Kidney (tissue), 14 donors: ENCODE data around the gene ADIPOR1. TPM values are rescaled to one million over a fixed set of nuclear protein-coding genes. Genes with fewer than 3 reads are reported as not detected.

Source experiments
- DNase-seq, 5 donors: peaks; one replicate each; pipeline ENCODE4 v3.0.0-alpha.2; 2013 to 2020
- FAIRE-seq: peaks from 2 replicates; lab custom pipeline; 2012; peaks lifted over from hg19 to GRCh38; lab: Jason Lieb, UNC
- H3K27ac ChIP-seq, 2 donors: one replicate each; pipeline ENCODE4 v1.7.0; 2013; ENCODE audit warnings: low read depth in 2 of 2, low read length in 2 of 2, inconsistent platforms in 1 of 2
- H3K27me3 ChIP-seq: one replicate; pipeline ENCODE4 v1.7.1; 2013; ENCODE audit warnings: low read length, inconsistent platforms; ENCODE audit not compliant: control insufficient read depth, insufficient read depth
- H3K36me3 ChIP-seq, 3 donors: one replicate each; pipeline versions ENCODE4 v1.7.0 to v1.7.1; 2013; ENCODE audit warnings: low read length in 3 of 3, control low read depth in 1 of 3, inconsistent platforms in 1 of 3; ENCODE audit not compliant: insufficient read depth in 3 of 3, control insufficient read depth in 2 of 3
- H3K4me1 ChIP-seq, 3 donors: one replicate each; pipeline versions ENCODE4 v1.7.0 to v1.7.1; 2013; ENCODE audit warnings: low read length in 3 of 3, inconsistent platforms in 1 of 3, low read depth in 1 of 3; ENCODE audit not compliant: control insufficient read depth in 2 of 3, insufficient read depth in 2 of 3
- H3K4me3 ChIP-seq, 3 donors: one replicate each; pipeline versions ENCODE4 v1.7.0 to v1.8.1; 2013; ENCODE audit warnings: low read length in 3 of 3, control low read depth in 1 of 3, inconsistent platforms in 1 of 3
- H3K9ac ChIP-seq, 3 donors: one replicate each; pipeline versions ENCODE4 v1.7.0 to v1.7.1; 2013; ENCODE audit warnings: low read length in 3 of 3, control low read depth in 1 of 3, inconsistent platforms in 1 of 3
- H3K9me3 ChIP-seq, 3 donors: one replicate each; pipeline versions ENCODE4 v1.7.0 to v1.7.1; 2013; ENCODE audit warnings: low read length in 3 of 3, control low read depth in 1 of 3, inconsistent platforms in 1 of 3; ENCODE audit not compliant: control insufficient read depth in 2 of 3, insufficient read depth in 1 of 3
- CTCF ChIP-seq: IDR thresholded peaks from 3 replicates; pipeline ENCODE4 v1.5.1; 2012; ENCODE audit warnings: mild to moderate bottlenecking, moderate library complexity, borderline replicate concordance; ENCODE audit not compliant: insufficient read depth; ENCODE audit errors: extremely low read depth
- intact Hi-C: fragments of 100-400 bp; cut with DNase I; formaldehyde crosslinking; loops from one replicate; pipeline ENCODE4 v1.11.1; 2022
- polyA plus RNA-seq: library from polyadenylated mRNA; stranded (reverse); fragments of 350-450 nt; fragmentation: Illumina TruSeq; extraction: RNeasy Lipid Tissue Mini Kit (QIAGEN cat#74804); gene quantifications from one replicate; pipeline ENCODE4 v1.2.3, GENCODE V29; 2014; ENCODE audit warnings: low read depth, low replicate concordance; ENCODE audit not compliant: insufficient read depth
- total RNA-seq: library from RNA; stranded (reverse); fragmentation: NEBNext Ultra II Directional; extraction: Animal tissue kit (Norgen Biotek cat#: 25700); gene quantifications from one replicate; pipeline ENCODE4 v1.2.1, GENCODE V29; 2021
- donor health status: control.
- donor health status: control.
- donor health status: control.
- donor health status: control.
- donor health status: control.
- donor health status: DM: yes; HTN: yes; CAD: no.
- donor health status: Normal renal cell carcinoma (clear cell type).

The ADIPOR1 gene
- total and polyA plus RNA-seq, 2 donors from 2014 or later = 66.8 to 70.0 TPM

GRCh38 chr1:202892501-202892900 lies 65.6 kb downstream of the ADIPOR1 start:
- FAIRE-seq = no peak
- no peak overlapping the region for H3K27ac ChIP-seq
- intact Hi-C loops = no loop called here

More at GRCh38 chr1:202892501-202892900, 65.6 kb downstream of the ADIPOR1 start:
- Histone ChIP-seq H3K9me3 (no peaks in the 10 kb centered on the region), H3K27me3 (no peaks in the 10 kb centered on the region), H3K4me3 (no peak overlapping the region), H3K9ac (no peak overlapping the region), H3K4me1 (peaks cover 0 to 3% (median 0%) of the 10 kb centered on the region in 3 donors), H3K36me3 (peaks cover 8 to 34% (median 32%) of the 10 kb centered on the region in 3 donors)
- DNase-seq = no peak
- no peak for TF ChIP-seq CTCF

Other genes with a start within 250 kb of the ADIPOR1 start
- gene SYT2, start 247.9 kb downstream of the ADIPOR1 start, total RNA-seq = 0.19 TPM
- 0.15 TPM for gene SYT2, start 247.9 kb downstream of the ADIPOR1 start, polyA plus RNA-seq
- 55.5 TPM for gene KDM5B, start 149.9 kb downstream of the ADIPOR1 start, total RNA-seq
- 10.7 TPM for gene KDM5B, start 149.9 kb downstream of the ADIPOR1 start, polyA plus RNA-seq
- gene PCAT6, start 147.4 kb downstream of the ADIPOR1 start, total RNA-seq = 2.0 TPM
- gene PCAT6, start 147.4 kb downstream of the ADIPOR1 start, polyA plus RNA-seq = 5.8 TPM
- 8.7 TPM for gene RABIF, start 69.2 kb downstream of the ADIPOR1 start, total RNA-seq
- 9.4 TPM for gene RABIF, start 69.2 kb downstream of the ADIPOR1 start, polyA plus RNA-seq
- 28.2 TPM for gene KLHL12, start 31.1 kb downstream of the ADIPOR1 start, total RNA-seq
- 27.5 TPM for gene KLHL12, start 31.1 kb downstream of the ADIPOR1 start, polyA plus RNA-seq
- 52.7 TPM for gene CYB5R1, start 8.9 kb upstream of the ADIPOR1 start, total RNA-seq
- gene CYB5R1, start 8.9 kb upstream of the ADIPOR1 start, polyA plus RNA-seq = 94.8 TPM
- gene TMEM183A, start 49.1 kb upstream of the ADIPOR1 start, total RNA-seq = 47.9 TPM
- 47.5 TPM for gene TMEM183A, start 49.1 kb upstream of the ADIPOR1 start, polyA plus RNA-seq
- 1.7 TPM for gene PPFIA4, start 68.2 kb upstream of the ADIPOR1 start, total RNA-seq
- gene PPFIA4, start 68.2 kb upstream of the ADIPOR1 start, polyA plus RNA-seq = 5.2 TPM
- gene MYOG, start 127.7 kb upstream of the ADIPOR1 start, total RNA-seq = not detected
- not detected for gene MYOG, start 127.7 kb upstream of the ADIPOR1 start, polyA plus RNA-seq
- 4.9 TPM for gene ADORA1, start 169.4 kb upstream of the ADIPOR1 start, total RNA-seq
- 21.2 TPM for gene ADORA1, start 169.4 kb upstream of the ADIPOR1 start, polyA plus RNA-seq
- not detected for gene MYBPH, start 217.5 kb upstream of the ADIPOR1 start, total RNA-seq
- 2.3 TPM for gene MYBPH, start 217.5 kb upstream of the ADIPOR1 start, polyA plus RNA-seq
- 49.5 TPM for gene CHI3L1, start 228.4 kb upstream of the ADIPOR1 start, total RNA-seq
- 96.6 TPM for gene CHI3L1, start 228.4 kb upstream of the ADIPOR1 start, polyA plus RNA-seq